DMS53 (cell line): Measurements from ENCODE around the gene MSRB1.
"Not testable (repeated sequence)": the region's sequence is repeated elsewhere in the genome, so short reads cannot be mapped to it uniquely, and the experiment has no call there.

ENCODE experiments used
- DNase-seq: peaks from one replicate; lab custom pipeline; 2025; lab: John Stamatoyannopoulos, UW

MSRB1 gene

DNA sequence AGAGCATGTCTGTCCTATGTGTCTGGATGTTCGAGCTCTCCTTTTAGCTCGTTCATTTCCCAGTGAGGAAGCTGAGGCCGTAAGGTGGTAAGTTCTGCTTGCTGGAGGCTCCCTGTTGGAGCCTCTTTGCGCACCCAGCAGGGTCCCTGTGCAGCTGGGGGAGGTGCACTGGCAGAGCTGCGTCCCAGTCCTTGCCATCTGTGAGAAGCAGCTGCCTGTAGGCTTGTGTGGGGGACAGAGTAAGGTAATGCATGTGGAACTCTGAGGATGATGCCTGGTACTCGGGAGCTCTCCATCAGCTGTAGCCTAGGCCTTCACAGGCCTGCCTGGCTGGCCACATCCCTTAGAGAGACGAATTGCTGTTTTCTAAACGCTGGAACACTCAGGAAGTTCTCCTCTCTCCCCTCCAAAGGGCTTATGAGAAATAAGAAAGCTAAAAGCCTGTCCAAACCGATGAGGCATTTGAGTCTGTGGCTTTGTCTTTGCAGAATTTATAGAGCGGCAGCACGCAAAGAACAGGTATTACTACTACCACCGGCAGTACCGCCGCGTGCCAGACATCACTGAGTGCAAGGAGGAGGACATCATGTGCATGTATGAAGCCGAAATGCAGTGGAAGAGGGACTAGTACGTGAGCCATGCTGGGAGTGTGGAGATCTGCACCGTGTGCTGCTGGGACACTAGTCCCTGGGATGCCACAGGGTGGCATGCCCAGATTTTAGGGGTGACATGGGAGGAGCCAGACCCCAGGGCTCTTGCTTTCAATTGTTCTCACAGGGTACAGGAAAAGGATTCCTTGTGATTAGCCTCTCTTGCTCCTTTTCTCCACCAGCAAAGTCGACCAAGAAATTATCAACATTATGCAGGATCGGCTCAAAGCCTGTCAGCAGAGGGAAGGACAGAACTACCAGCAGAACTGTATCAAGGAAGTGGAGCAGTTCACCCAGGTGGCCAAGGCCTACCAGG lies 17.9 kb upstream of the MSRB1 start:
- DNase-seq, result peak; percentile 83

DNA sequence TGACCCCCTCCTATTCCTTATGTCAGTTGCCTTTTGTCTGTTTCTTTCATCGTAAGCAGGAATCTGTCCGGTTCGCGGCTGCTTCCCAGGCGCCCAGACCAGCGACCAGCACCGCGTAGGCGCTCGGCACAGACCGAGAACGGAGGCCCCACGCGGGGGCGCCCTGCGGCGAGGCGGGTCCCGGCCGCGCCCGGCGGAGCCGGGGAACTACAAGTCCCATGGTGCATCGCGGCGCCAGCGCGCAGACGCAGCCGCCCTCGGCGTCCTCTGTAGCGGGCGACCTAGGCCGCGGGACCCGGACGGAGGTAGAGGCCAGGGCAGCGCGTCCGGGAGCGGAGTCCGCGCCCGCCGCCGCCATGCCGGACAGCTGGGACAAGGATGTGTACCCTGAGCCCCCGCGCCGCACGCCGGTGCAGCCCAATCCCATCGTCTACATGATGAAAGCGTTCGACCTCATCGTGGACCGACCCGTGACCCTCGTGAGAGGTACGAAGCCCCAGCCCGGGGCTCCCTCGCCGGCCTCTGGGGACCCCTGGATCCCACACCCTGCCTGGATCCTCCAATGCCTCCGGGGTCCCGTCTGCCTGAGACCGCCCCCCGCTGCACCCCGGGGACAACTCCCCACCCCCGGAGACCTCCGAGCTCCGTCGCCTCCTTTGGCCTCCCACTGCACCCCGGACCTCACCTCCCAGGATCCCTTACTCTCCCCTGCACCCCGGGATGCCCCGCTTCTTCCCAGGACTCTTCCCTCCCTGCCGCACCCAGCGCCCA lies 16.5 kb upstream of the MSRB1 start, which contains the start of gene NDUFB10:
NDUFB10 (plus strand) TSS at position 270 of the 771 bp plus-strand sequence; CDS start at position 357, 87 bp downstream.
- DNase-seq, result peak; percentile 95

DNA sequence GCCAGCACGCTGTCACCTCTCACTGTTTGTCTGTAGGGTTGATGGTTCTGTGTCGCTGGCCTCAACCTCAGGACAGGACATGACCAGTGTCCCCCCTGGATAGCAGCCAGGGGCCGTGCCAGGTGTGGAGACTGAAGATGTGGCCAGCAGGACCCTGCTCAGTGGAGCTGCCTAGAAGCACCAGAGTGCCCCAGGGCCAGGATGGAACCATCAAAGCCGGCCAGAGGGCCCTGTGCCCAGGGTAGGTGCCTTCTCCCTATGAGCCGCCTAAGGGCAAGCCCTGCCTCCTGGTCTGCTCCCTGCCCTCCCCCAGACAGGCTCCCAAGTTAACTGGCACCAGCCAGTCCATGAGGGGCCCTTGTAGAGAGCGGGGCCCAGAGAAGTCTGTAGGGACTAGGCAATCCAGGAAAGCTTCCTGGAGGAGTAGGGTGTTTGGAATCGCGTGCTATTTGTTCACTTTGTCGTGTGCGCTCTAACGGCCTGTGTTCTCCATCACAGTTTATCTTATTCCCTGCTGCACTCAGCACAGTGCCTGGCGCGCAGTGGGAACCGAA lies 15.8 kb upstream of the MSRB1 start:
- DNase-seq, result no peak

DNA sequence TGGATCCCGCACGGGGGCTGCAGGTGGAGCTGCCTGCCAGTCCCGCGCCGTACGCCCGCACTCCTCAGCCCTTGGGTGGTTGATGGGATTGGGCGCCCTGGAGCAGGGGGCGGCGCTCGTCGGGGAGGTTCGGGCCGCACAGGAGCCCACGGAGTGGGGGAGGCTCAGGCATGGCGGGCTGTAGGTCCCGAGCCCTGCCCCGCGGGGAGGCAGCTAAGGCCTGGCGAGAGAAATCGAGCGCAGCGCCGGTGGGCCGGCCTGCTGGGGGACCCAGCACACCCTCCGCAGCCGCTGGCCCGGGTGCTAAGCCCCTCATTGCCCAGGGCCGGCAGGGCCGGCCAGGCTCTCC lies 15.1 kb upstream of the MSRB1 start:
- DNase-seq, result not testable (repeated sequence)

DNA sequence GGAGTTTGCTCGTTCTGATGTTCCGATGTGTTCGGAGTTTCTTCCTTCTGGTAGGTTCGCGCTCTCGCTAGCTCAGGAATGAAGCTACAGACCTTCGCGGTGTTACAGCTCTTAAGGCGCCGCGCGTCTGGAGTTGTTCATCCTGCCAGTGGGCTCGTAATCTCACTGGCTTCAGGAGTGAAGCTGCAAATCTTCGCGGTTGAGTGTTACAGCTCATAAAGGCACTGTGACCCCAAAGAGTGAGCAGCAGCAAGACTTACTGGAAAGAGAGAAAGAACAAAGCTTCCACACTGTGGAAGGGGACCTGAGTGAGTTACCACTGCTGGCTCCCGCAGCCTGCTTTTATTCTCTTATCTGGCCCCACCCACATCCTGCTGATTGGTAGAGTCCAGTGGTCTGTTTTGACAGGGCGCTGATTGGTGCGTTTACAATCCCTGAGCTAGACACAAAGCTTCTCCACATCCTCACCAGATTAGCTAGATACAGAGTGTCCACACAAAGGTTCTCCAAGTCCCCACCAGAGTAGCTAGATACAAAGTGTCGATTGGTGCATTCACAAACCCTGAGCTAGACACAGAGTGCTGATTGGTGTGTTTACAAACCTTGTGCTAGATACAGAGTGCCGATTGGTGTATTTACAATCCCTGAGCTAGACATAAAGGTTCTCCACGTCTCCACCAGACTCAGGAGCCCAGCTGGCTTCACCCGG lies 14.6 kb upstream of the MSRB1 start:
- DNase-seq, result not testable (repeated sequence)

DNA sequence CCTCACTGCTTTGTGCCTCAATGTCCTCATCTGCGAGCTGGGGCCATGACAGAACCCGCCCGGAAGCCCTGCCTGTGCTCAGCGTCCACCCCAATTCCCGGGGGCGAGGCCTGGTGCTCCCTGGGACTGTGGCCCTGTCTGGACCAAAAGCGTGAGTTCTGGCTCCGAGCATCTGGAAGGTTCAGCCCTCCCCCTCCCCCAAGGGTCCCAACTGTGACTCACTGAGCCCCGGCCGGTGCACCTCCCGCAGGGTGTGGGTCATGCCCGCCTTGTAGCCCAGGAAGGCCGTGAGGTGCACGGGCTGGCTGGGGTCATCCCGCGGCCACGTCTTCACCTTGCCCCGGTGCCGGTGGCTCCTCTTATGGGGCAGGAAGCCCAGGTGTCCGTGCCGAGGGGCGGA lies 10.7 kb upstream of the MSRB1 start:
- DNase-seq, result no peak

DNA sequence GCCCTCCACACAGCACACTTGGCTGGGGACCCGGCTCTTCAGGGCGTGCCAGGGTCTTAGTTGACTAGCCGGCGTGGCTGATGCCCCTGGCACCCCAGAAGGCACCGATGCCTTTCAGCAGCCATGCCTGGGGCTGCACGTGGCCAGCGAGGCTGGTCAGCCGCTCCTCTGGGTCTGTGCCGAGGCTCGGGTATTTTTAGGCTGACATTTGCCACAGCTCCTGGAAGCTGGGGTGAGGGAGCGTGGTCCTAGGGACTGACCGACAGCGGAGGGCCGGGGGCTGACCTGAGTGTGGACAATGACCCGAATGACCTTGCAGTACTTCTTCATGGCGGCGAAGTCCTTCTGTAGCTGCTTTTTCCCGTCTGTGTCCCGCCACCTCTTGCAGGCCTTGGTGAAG lies 7.6 kb upstream of the MSRB1 start:
- DNase-seq, result no peak

DNA sequence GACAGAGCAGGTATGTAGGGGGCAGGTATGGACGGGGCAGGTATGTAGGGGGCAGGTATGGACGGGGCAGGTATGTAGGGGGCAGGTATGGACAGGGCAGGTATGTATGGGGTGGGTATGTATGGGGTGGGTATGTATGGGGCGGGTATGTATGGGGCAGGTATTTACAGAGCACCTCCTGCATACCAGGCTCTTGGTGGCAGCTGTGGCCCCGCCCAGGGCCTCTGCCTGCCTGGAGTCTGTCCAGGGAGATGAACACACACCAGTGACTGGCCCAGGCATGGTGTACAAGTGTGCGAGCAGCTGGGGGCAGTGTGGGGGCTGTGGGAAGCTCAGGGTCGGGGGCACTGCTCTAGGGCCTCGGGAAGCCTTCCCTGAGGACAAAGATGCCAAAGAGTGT lies 7.0 kb upstream of the MSRB1 start:
- no peak for DNase-seq

DNA sequence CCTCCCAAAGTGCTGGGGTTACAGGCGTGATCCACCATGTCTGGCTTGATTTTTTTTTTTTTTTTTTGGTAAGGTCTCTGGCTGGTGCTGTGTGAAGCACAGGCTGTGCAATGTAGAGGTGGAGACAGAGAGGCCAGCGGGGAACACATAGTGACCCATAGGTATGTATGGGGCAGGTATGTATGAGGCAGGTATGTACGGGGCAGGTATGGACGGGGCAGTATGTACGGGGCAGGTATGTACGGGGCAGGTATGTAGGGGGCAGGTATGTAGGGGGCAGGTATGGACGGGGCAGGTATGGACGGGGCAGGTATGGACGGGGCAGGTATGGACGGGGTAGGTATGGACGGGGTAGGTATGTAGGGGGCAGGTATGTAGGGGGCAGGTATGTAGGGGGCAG lies 6.5 kb upstream of the MSRB1 start:
- no peak for DNase-seq

DNA sequence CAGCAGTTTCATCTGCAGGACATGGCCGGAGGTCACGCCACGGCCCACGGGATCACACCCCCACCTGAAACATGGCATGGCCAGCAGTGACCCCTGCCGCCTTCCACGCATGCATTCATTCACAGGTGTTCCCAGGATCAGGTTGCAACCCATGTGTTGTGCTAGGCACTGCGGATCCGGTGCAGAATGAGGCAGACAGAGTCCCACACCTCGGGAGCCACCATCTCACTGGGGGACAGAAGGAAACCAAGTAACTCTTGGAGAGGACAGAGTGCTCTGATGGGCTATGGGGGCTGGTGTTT lies 4.3 kb upstream of the MSRB1 start:
- no peak for DNase-seq

DNA sequence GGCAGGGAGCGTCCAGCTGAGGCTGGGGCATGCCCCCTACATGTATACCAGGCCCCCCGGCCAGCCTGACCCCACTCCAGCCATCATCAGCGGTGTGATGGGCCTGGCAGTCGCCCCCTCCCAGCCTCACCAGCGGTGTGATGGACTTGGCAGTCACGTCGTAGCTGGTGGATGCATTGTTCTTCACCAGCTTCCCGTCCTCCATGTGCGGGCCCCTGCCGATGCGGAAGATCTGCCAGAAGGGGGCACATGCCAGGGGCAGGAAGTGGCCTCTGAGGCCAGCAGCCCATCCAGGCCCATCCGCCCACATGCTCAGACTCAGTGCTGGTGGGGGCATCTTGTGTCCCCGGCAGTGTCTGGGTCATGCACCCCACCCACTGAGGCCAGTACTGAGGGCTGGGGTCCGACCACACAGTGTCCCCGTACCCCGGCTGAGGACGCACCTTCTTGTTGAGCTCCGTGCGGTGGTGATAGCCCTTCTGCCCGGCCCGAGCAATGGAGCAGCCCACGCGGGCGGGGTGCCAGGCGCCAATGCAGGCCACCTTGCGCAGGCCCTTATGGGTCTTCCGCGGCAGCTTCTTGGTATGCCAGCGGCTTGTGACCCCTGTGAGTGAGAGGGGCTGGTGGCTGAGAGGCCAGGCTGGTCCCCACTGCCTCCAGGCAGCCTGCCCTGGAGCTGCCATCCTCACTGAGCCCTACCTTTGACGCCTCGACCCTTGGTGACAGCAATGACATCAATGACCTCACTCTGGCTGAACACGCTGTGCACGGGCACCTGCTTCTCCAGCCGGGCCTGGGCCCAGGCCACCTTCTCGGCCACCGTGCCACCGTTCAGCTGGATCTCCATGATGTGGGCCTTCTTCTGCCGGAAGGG lies 3.7 kb upstream of the MSRB1 start:
- no peak for DNase-seq

DNA sequence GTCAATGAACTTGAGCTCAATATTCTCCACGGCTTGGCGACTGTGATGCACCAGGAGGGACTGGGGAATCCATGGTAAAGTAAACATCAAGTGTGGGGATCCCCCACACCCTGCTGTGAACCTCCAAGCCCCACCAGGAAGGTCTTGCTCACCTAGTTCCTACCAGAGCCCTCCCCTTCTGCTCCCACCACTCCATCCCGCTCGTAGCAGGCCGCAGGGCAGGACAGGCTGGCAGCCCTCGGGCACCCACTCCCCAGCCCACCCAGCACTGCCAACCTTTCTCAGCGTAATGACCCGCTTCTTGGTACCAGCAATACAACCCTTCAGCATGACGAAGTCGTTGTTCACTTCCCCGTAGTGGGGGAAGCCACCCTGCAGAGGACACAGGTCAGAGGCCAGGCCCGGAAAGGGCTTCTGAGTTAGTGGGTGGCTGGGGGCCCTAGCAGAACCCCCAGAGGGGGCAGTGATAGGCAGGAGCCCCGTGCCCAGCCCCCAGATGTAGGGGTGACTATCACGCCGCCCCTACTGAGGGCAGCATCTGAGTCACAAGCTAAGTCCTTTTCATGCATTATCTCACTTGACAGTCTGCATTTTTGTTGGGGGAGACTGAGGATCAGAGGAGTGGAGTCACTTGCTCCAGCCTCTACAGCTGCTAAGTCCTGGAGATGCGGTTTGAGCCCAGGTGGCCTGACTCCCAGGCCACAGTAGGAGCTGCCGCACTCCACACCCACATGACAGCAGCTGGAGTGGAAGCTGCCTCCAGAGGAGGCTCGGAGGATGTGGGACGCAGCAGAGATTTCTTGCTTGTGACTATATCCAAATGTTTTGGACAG lies 2.8 kb upstream of the MSRB1 start:
- no peak for DNase-seq

DNA sequence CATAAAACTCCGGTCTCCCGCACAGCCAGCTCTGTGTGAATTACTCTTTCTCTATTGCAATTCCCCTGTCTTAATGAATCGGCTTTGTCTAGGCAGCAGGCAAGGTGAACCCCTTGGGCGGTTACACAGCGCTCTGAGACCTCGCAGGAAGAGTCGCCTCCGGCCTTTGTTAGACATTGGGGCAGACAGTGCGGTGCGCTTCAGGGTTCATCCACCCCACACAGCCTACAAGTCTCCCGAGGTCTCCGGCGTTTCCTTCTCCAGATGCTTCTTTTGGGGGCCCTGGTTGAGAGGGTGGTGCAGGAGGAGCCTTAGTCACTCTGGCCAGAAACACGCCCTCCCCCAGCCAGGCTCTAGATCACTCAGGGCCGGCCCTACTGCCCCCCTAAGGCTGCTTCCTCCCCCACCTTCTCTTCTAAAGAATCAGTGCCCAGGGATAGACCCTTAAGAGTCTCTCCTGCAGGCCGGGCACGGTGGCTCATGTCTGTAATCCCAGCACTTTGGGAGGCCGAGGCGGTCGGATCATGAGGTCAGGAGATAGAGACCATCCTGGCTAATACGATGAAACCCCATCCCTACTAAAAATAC lies 1.7 kb upstream of the MSRB1 start:
- no peak for DNase-seq

DNA sequence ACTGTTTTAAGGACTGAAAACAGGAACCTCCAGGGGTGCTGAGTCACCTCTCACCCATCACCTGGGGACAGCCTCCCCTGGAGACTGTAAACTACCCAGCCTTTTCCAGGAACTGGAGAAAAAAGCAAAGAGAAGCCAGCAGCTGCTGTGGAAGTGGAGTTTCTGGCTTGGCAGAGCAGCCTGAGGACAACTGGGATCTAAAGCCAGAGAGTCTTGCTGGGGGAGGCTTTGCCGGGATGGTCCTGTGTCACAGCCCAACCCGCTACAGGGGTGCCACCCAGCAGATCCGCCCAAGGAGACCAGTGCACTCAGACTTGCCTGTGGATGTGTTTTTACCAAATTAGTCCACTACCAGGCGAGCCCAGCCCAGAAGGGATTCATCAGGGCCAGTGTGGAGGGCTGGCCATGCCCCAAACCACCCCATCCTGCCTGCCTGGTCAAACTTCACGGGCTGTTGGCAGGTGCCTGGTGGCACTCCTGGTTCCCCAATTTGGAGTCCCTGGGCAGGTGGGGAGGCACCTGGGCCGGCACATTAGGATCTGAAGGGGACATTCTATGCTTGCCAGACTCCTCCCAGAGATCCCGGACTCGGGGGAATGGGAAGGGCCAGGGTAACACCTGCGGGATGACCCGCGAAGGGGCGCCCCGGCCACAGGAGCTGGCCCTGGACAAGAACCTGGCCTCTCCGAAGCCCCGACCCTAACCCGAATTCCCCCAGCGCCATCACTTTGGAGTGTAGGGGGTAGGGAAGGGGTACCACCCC lies 771 bp downstream of the MSRB1 start:
- peak; percentile 75 for DNase-seq

DNA sequence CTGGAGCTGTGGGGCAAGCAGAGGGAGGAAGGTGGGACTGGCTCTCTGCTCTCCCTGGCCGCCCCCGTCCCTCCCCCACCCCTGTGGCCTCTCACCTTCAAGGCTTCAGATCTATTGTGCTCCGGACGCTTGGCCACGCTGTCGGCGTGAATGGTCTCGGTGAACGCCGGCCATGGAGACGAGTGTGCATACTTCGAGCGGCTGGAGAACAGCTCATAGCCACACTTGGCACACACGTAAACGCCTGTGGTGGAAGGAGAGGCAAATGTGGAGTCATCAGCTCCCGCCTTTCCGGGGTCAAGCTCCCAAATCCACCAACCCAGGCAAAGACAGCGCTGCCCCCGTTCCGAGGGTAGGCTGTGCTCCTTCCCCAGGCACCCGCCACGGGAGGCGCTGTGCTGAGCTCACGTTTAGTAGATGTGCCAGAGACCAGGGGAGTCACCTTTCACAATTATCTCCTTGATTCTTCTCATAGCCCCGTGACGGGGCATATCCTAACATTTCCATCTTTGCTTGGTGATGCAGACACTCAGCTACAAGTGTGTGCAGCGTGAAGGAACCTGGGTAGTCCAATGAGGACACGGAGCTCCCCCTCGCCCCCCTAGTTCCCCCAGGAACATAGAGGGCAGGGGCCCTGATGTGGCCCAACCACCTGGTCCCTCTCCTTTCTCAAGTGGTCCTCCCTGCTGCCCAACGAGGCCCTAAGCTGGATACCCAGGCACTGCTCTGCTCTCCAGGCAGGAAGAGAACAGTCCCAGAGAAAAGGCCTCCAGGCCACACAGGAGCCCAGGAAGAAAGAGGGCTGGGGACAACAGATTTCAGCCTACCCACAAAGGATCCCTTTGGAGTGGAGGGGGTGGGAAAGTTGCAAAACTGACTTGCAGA lies 1.6 kb downstream of the MSRB1 start:
- peak; percentile 90 for DNase-seq

DNA sequence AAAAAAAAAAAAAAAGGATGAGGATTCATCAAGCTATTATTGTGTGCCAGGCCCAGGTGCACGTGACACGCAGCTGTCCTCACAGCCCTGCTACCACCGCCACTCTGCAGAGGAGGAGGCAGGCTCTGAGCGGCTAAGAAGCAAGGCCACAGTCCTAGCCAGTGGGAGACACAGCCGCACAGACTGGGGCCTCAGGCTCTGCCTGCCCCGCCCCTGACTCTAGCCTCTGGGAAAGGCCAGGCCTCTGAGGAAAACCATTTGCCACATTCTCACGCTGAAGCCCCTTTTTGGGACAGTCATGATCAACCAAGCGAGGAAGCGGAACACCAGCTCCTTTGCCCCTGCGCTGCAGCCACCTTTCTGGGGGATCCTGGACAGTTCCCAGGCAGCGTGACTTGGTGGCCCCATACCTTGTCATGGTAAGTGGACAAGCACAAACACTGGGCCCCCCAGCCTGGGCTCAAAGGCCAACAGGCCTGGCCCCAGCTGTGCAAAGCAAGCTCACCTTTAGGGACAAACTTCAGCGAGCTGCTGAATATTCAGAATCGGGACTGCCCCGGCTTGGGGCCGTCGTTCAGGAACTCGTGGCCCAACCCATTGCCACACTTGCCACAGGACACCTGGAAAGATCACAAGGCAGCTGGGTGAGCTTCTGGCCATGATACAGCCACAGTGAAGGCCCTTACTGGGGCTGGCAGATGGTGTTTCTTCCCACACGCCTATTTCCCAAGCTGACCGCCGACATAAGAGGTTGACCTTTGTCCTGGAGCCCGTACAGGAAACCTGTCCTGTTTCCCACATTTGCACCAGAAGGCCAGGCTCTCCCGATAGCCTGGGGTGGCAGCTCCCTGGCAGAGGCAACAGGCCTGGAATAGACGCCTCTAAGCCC lies 2.5 kb downstream of the MSRB1 start:
- peak; percentile 89 for DNase-seq

DNA sequence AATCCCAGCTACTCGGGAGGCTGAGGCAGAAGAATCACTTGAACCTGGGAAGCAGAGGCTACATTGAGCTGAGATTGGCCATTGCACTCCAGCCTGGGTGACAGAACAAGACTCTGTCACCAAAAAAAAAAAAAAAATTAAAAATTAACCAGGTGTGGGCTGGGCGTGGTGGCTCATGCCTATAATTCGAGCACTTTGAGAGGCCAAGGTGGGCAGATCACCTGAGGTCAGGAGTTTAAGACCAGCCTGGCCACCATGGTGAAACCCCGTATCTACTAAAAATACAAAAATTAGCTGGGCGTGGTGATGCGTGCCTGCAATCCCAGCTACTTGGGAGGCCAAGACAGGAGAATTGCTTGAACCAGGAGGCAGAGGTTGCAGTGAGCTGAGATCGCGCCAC lies 3.2 kb downstream of the MSRB1 start:
- DNase-seq, result not testable (repeated sequence)
